ENCODE measurements around the gene WIPF2.

GRCh38 chr17:40317345-40317873, 98.3 kb downstream of the WIPF2 start:
- TF ChIP-seq, protein P1, sequence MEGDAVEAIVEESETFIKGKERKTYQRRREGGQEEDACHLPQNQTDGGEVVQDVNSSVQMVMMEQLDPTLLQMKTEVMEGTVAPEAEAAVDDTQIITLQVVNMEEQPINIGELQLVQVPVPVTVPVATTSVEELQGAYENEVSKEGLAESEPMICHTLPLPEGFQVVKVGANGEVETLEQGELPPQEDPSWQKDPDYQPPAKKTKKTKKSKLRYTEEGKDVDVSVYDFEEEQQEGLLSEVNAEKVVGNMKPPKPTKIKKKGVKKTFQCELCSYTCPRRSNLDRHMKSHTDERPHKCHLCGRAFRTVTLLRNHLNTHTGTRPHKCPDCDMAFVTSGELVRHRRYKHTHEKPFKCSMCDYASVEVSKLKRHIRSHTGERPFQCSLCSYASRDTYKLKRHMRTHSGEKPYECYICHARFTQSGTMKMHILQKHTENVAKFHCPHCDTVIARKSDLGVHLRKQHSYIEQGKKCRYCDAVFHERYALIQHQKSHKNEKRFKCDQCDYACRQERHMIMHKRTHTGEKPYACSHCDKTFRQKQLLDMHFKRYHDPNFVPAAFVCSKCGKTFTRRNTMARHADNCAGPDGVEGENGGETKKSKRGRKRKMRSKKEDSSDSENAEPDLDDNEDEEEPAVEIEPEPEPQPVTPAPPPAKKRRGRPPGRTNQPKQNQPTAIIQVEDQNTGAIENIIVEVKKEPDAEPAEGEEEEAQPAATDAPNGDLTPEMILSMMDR (conservative IDR thresholded peaks at IDR 0.05 in 1 of 2, IDR thresholded peaks at IDR 0.05 in 1 of 2; ENCODE audit: extremely low read depth in 1 of 2, insufficient read depth in 1 of 2, low read depth in 1 of 2, low read length in 2 of 2) = peak; percentile 57 to 77
- TF ChIP-seq EZH2 (IDR thresholded peaks at IDR 0.05; ENCODE audit: borderline replicate concordance, low read length) = no peak

Measured in mammary epithelial cell (primary cell).